Cardiac fibroblast (primary cell): ENCODE measurements around the gene DPCD.

ENCODE experiments used
- DNase-seq, 2 donors: peaks; one replicate each; pipeline versions ENCODE4 v3.0.0 to v3.0.0-alpha.2; 2010; ENCODE audit warnings: low read depth in 2 of 2
- H3K4me3 ChIP-seq, 2 donors: replicated peaks in 1 of 2; 1 replicate in 1 of 2; 2 replicates in 1 of 2; pipeline ENCODE4 v1.5.1; 2011; ENCODE audit warnings: low read depth in 2 of 2, low read length in 2 of 2, mild to moderate bottlenecking in 2 of 2, moderate library complexity in 1 of 2
- TF ChIP-seq, protein P1 (sequence below): IDR thresholded peaks from one replicate; pipeline ENCODE4 v1.5.1; 2011; ENCODE audit warnings: low read depth, mild to moderate bottlenecking, low read length, inconsistent platforms

The DPCD gene

GRCh38 chr10:101562231-101562630, 25.9 kb upstream of the DPCD start:
- no peak for DNase-seq
- no peak overlapping the region for H3K4me3 ChIP-seq
- TF ChIP-seq, protein P1, sequence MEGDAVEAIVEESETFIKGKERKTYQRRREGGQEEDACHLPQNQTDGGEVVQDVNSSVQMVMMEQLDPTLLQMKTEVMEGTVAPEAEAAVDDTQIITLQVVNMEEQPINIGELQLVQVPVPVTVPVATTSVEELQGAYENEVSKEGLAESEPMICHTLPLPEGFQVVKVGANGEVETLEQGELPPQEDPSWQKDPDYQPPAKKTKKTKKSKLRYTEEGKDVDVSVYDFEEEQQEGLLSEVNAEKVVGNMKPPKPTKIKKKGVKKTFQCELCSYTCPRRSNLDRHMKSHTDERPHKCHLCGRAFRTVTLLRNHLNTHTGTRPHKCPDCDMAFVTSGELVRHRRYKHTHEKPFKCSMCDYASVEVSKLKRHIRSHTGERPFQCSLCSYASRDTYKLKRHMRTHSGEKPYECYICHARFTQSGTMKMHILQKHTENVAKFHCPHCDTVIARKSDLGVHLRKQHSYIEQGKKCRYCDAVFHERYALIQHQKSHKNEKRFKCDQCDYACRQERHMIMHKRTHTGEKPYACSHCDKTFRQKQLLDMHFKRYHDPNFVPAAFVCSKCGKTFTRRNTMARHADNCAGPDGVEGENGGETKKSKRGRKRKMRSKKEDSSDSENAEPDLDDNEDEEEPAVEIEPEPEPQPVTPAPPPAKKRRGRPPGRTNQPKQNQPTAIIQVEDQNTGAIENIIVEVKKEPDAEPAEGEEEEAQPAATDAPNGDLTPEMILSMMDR = no peak

DNA sequence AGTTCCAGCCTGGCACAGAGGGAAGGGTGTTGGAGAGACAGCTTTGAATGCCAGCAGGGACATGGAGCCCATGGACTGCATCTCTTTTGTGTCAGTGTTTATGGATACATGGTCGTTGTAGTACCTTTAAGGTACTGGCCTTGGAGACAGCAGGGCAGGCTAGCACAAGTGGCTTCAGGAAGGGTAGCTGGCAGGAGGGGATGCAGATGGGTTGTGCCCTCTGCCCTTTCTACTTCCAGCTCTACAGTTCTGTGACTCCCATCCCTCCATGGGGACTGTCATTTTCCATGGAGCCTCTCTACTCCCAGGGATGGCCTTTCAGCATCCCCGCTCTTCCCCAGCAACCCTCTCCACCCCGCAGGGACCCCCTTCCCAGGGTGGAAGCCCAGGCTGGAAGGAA, 25.1 kb upstream of the DPCD start:
- H3K4me3 ChIP-seq = no peak overlapping the region
- TF ChIP-seq, protein P1 = no peak
- no peak for DNase-seq

DNA sequence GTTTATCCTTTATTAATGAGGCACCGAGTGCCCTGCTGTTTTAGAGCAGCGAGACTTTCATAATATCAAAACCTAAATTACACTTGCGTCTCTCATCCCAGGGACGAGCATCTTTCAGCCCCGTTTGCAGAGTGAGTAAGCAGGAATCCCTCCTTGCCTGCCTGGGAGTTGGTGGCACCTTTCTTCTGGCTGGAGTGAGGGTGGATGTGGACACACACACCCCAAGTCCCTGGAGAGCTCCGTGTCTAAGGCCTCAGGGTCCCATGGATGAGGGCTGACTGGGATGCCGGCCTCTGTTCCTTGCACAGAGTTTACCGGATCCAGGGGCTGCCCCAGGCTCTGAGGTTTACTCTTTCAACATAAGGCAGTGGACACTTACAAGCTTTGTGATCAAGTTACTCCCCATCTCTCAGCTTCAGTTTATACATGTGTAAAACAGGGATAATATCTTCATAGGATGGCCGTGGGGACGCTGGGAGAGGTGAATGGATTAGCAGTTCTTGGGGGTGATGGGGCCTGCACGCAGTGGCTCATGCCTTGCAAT, 24.6 kb upstream of the DPCD start:
- TF ChIP-seq, protein P1 = no peak
- H3K4me3 ChIP-seq = no peak overlapping the region
- no peak for DNase-seq

- DNase-seq = no peak
- H3K4me3 ChIP-seq = no peak overlapping the region
- TF ChIP-seq, protein P1 = no peak
These were observed 23.6 kb upstream of the DPCD start for GRCh38 chr10:101564490-101564991.

DNA sequence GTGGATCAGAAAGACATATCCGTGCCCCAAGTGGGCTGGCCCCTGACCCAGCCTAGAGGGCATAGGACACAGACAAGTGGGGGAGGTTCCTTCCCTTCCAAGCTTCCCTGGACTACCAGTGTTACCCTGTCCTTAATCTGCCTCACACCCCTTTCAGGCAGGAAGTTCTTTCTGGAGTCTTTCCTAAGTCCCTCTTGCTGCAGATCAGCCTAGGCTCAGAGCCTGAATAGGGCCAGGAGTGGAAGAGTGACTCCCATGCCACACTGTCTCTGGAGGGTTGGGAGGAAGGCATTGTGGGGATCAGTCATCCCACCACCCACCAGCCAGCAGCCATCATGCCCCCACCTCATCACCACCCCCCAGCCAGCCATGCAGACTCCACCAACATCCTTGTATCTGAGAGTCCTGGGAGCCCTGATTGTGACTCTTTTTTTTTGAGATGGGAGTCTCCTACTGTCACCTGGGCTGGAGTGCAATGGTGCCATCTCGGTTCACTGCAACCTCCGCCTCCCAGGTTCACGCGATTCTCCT, 22.7 kb upstream of the DPCD start:
- DNase-seq = no peak
- TF ChIP-seq, protein P1 = no peak

GRCh38 chr10:101565936-101566332, 22.2 kb upstream of the DPCD start:
- no peak overlapping the region for H3K4me3 ChIP-seq
- TF ChIP-seq, protein P1 = no peak
- no peak for DNase-seq

More for the DNA sequence above, 22.7 kb upstream of the DPCD start:
- no peak overlapping the region for H3K4me3 ChIP-seq
